HG02870 (cell line): ENCODE measurements around the gene MARCHF10.

ENCODE experiments used
- ATAC-seq: cut with Tn5 transposase; IDR thresholded peaks from one replicate; pipeline ENCODE4 v1.9.1; 2021; ENCODE audit warnings: mild to moderate bottlenecking, moderate library complexity; ENCODE audit not compliant: unreplicated experiment

Gene MARCHF10

GRCh38 chr17:62755141-62755851 is 52.8 kb downstream of the MARCHF10 start:
- ATAC-seq, result no peak

GRCh38 chr17:62754631-62755030 is 53.5 kb downstream of the MARCHF10 start:
- ATAC-seq, result no peak

- ATAC-seq, result no peak
Observed at GRCh38 chr17:62753562-62753961, 54.6 kb downstream of the MARCHF10 start.

- ATAC-seq, result no peak
Observed at GRCh38 chr17:62751060-62751691, 56.9 kb downstream of the MARCHF10 start.

- no peak for ATAC-seq
Observed at GRCh38 chr17:62750631-62751051, 57.5 kb downstream of the MARCHF10 start.

GRCh38 chr17:62749926-62750325 is 58.2 kb downstream of the MARCHF10 start:
- ATAC-seq, result no peak

- ATAC-seq, result no peak
Observed at GRCh38 chr17:62746941-62747340, 61.2 kb downstream of the MARCHF10 start.

- ATAC-seq, result no peak
Observed at GRCh38 chr17:62745806-62746205, 62.3 kb downstream of the MARCHF10 start.

GRCh38 chr17:62744259-62744658 is 63.9 kb downstream of the MARCHF10 start:
- no peak for ATAC-seq

- peak; percentile 67 for ATAC-seq
Observed at GRCh38 chr17:62741290-62741689, 66.8 kb downstream of the MARCHF10 start.

GRCh38 chr17:62739645-62740388 is 68.3 kb downstream of the MARCHF10 start:
- no peak for ATAC-seq

GRCh38 chr17:62738281-62738680 is 69.8 kb downstream of the MARCHF10 start:
- ATAC-seq, result no peak

- no peak for ATAC-seq
Observed at GRCh38 chr17:62737513-62737912, 70.6 kb downstream of the MARCHF10 start.

GRCh38 chr17:62735044-62735651 is 73.0 kb downstream of the MARCHF10 start:
- ATAC-seq, result no peak

- no peak for ATAC-seq
Observed at GRCh38 chr17:62732125-62732524, 76.0 kb downstream of the MARCHF10 start.

- ATAC-seq, result no peak
Observed at GRCh38 chr17:62727916-62728672, 80.0 kb downstream of the MARCHF10 start.

GRCh38 chr17:62725791-62726249 is 82.3 kb downstream of the MARCHF10 start:
- no peak for ATAC-seq

- peak; percentile 94 for ATAC-seq
Observed at GRCh38 chr17:62724398-62725146, 83.5 kb downstream of the MARCHF10 start.

- no peak for ATAC-seq
Observed at GRCh38 chr17:62723842-62724241, 84.3 kb downstream of the MARCHF10 start.

- no peak for ATAC-seq
Observed at GRCh38 chr17:62722625-62723024, 85.5 kb downstream of the MARCHF10 start.
